Measurements from ENCODE around the gene TTYH3. TPM values are rescaled to one million over a fixed set of nuclear protein-coding genes. Genes with fewer than 3 reads are reported as not detected.

The TTYH3 gene
- total and polyA plus RNA-seq, 2 donors (not counting 1 experiment from before 2014, with no cell fraction given), result 17.4 to 19.7 TPM

DNA sequence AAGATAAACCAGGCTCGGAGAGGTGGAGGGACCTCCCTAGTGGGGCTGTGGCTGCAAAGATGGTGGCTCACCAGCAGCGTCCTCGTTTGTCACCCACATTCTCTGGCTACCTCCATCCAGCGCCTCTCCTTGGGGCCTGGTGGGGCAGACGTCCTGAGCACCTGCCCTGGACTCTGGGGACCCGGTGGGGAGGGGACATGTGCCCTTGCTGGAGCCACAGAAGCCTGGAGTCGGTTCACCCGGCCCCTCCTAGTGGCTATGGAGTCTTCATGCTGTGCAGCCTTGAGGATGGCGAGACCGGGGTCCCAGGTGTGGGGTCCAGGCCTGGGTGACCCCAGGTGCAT is 14.5 kb downstream of the TTYH3 start:
- no peak for DNase-seq (ENCODE audit: low read depth in 2 of 2)
- no peak overlapping the region for H3K9ac ChIP-seq (ENCODE audit: insufficient read depth, low read length)
- H3K27me3 ChIP-seq (ENCODE audit: control insufficient read depth, insufficient read depth, low read length), result no peaks in the 10 kb centered on the region
- peaks cover 13% of the 10 kb centered on the region for H3K4me1 ChIP-seq (ENCODE audit: control insufficient read depth, extremely low read depth, insufficient read depth, low read length)
- no peak overlapping the region for H3K4me2 ChIP-seq (ENCODE audit: extremely low read depth, insufficient read depth, low read length)
- H3K27ac ChIP-seq (ENCODE audit: insufficient read depth, low read length), result no peak overlapping the region
- no peak overlapping the region for H3K4me3 ChIP-seq (replicated peaks in 1 of 4; ENCODE audit: control extremely low read depth in 1 of 4, insufficient read depth in 1 of 4, low read depth in 3 of 4, low read length in 4 of 4)
- peaks cover 14% of the 10 kb centered on the region for H3K36me3 ChIP-seq (ENCODE audit: control insufficient read depth, insufficient read depth, low read length)
- TF ChIP-seq, protein P1, sequence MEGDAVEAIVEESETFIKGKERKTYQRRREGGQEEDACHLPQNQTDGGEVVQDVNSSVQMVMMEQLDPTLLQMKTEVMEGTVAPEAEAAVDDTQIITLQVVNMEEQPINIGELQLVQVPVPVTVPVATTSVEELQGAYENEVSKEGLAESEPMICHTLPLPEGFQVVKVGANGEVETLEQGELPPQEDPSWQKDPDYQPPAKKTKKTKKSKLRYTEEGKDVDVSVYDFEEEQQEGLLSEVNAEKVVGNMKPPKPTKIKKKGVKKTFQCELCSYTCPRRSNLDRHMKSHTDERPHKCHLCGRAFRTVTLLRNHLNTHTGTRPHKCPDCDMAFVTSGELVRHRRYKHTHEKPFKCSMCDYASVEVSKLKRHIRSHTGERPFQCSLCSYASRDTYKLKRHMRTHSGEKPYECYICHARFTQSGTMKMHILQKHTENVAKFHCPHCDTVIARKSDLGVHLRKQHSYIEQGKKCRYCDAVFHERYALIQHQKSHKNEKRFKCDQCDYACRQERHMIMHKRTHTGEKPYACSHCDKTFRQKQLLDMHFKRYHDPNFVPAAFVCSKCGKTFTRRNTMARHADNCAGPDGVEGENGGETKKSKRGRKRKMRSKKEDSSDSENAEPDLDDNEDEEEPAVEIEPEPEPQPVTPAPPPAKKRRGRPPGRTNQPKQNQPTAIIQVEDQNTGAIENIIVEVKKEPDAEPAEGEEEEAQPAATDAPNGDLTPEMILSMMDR (conservative IDR thresholded peaks at IDR 0.05 in 1 of 2, IDR thresholded peaks at IDR 0.05 in 1 of 2; ENCODE audit: low read depth in 1 of 2, low read length in 2 of 2), result no peak
- TF ChIP-seq EZH2 (IDR thresholded peaks at IDR 0.05; ENCODE audit: low read length, missing control alignments), result no peak
- H2AFZ ChIP-seq (ENCODE audit: low read length), result no peak overlapping the region
- H3K79me2 ChIP-seq (ENCODE audit: control insufficient read depth, insufficient read depth, low read length), result peaks cover 9% of the 10 kb centered on the region
- H4K20me1 ChIP-seq (ENCODE audit: control insufficient read depth, extremely low read depth, insufficient read depth, low read length), result no peaks in the 10 kb centered on the region
- H3K9me3 ChIP-seq (ENCODE audit: control insufficient read depth, insufficient read depth, low read depth, low read length), result no peaks in the 10 kb centered on the region

GRCh38 chr7:2646680-2647571 is 15.1 kb downstream of the TTYH3 start:
- Histone ChIP-seq H3K9me3 (ENCODE audit: control insufficient read depth, insufficient read depth, low read depth, low read length) (no peaks in the 10 kb centered on the region), H3K4me1 (ENCODE audit: control insufficient read depth, extremely low read depth, insufficient read depth, low read length) (peaks cover 9% of the 10 kb centered on the region), H3K27ac (ENCODE audit: insufficient read depth, low read length) (no peak overlapping the region), H4K20me1 (ENCODE audit: control insufficient read depth, extremely low read depth, insufficient read depth, low read length) (no peaks in the 10 kb centered on the region), H3K4me2 (ENCODE audit: extremely low read depth, insufficient read depth, low read length) (no peak overlapping the region), H3K9ac (ENCODE audit: insufficient read depth, low read length) (no peak overlapping the region), H3K79me2 (ENCODE audit: control insufficient read depth, insufficient read depth, low read length) (peaks cover 9% of the 10 kb centered on the region), H3K27me3 (ENCODE audit: control insufficient read depth, insufficient read depth, low read length) (no peaks in the 10 kb centered on the region), H3K4me3 (replicated peaks in 1 of 4; ENCODE audit: control extremely low read depth in 1 of 4, insufficient read depth in 1 of 4, low read depth in 3 of 4, low read length in 4 of 4) (no peak overlapping the region), H2AFZ (ENCODE audit: low read length) (no peak overlapping the region), H3K36me3 (ENCODE audit: control insufficient read depth, insufficient read depth, low read length) (peaks cover 17% of the 10 kb centered on the region)
- no peak for TF ChIP-seq EZH2 (IDR thresholded peaks at IDR 0.05; ENCODE audit: low read length, missing control alignments)
- TF ChIP-seq, protein P1 (conservative IDR thresholded peaks at IDR 0.05 in 1 of 2, IDR thresholded peaks at IDR 0.05 in 1 of 2; ENCODE audit: low read depth in 1 of 2, low read length in 2 of 2), result no peak
- DNase-seq (ENCODE audit: low read depth in 2 of 2), result no peak

- Histone ChIP-seq H3K9me3 (ENCODE audit: control insufficient read depth, insufficient read depth, low read depth, low read length) (no peaks in the 10 kb centered on the region), H3K4me1 (ENCODE audit: control insufficient read depth, extremely low read depth, insufficient read depth, low read length) (peaks cover 7% of the 10 kb centered on the region), H2AFZ (ENCODE audit: low read length) (no peak overlapping the region), H3K4me3 (replicated peaks in 1 of 4; ENCODE audit: control extremely low read depth in 1 of 4, insufficient read depth in 1 of 4, low read depth in 3 of 4, low read length in 4 of 4) (no peak overlapping the region), H3K4me2 (ENCODE audit: extremely low read depth, insufficient read depth, low read length) (no peak overlapping the region), H4K20me1 (ENCODE audit: control insufficient read depth, extremely low read depth, insufficient read depth, low read length) (no peaks in the 10 kb centered on the region), H3K27ac (ENCODE audit: insufficient read depth, low read length) (no peak overlapping the region), H3K79me2 (ENCODE audit: control insufficient read depth, insufficient read depth, low read length) (peaks cover 9% of the 10 kb centered on the region), H3K27me3 (ENCODE audit: control insufficient read depth, insufficient read depth, low read length) (no peaks in the 10 kb centered on the region), H3K9ac (ENCODE audit: insufficient read depth, low read length) (no peak overlapping the region), H3K36me3 (ENCODE audit: control insufficient read depth, insufficient read depth, low read length) (peaks cover 19% of the 10 kb centered on the region)
- no peak for TF ChIP-seq EZH2 (IDR thresholded peaks at IDR 0.05; ENCODE audit: low read length, missing control alignments)
- TF ChIP-seq, protein P1 (conservative IDR thresholded peaks at IDR 0.05 in 1 of 2, IDR thresholded peaks at IDR 0.05 in 1 of 2; ENCODE audit: low read depth in 1 of 2, low read length in 2 of 2), result no peak
- DNase-seq (ENCODE audit: low read depth in 2 of 2), result no peak
Observed at GRCh38 chr7:2647594-2648172, 15.9 kb downstream of the TTYH3 start.

All from fibroblast of lung (primary cell).